Activated CD4-positive, alpha-beta T cell treated with anti-CD3 and anti-CD28 coated beads, Interleukin-10, Interleukin-2, amounts not matched to agents 100 ng/mL and 50 ng/mL, durations not matched to agents 16 hours and 8 hours (primary cell): ENCODE measurements around the gene ZIC1.

Source experiments
- DNase-seq: peaks from one replicate; pipeline ENCODE4 v3.0.0-alpha.2; 2020

ZIC1 gene

DNA sequence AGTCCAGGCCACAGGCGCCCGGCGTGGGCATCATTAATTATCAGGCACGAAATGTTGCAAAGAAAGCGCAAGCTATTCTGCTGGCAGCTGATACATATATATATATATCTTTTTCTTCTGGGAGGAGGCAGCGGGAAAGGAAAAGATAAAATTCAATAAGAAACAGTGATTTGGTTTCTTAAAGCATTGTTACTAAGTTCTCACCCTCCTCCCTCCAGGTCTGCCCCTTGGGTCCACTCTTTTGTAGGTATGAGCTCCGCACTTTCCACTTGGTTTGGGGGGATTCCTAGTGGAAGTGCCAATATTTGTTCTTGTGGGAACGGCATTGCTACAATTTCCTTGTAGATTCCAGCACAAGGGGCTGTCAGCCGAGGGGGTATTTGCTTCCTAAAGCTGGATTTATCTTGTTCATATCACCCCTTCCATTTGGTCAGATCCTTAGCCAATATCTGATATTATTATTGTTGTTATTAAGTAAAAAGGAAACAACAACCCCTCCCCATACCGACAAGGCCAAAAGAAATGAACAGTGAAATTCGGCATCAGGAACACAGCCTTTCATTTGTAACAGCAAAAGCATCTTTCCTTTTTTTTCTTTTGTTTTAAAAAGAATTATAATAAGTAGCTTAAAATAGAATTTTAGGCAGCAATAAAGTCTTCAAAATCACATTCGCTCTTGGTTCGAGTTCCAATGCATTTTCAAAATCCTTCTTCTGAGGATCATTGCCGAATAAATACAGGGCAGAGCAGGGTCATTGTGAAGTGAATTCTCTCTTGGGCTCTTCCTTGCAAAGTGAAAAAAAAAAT, 15.6 kb downstream of the ZIC1 start:
- DNase-seq: no peak

DNA sequence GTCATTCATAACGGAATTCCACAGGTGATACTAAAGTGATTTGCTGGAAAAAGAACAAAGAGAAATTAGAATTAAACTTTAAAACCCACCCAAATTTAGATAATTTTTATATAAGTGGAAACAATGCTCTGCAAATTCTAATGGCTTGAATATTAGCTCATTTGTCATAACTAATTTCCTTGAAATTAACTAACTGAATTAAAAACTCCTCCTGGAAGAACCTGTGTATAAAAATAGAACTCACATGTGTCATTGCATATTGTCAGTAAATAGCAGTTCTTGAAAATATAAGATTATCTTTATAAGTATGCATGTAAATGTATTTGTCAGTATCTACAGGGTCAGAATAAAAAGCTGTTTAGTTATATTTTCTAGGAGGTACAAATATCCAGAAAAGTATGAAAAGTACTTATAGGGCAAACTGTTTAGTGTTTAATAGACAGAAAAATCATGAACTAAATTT, 16.3 kb downstream of the ZIC1 start:
- no peak for DNase-seq

- no peak for DNase-seq
These were observed 17.8 kb downstream of the ZIC1 start for GRCh38 chr3:147426931-147427330.

GRCh38 chr3:147427746-147428145, 18.6 kb downstream of the ZIC1 start:
- no peak for DNase-seq

DNA sequence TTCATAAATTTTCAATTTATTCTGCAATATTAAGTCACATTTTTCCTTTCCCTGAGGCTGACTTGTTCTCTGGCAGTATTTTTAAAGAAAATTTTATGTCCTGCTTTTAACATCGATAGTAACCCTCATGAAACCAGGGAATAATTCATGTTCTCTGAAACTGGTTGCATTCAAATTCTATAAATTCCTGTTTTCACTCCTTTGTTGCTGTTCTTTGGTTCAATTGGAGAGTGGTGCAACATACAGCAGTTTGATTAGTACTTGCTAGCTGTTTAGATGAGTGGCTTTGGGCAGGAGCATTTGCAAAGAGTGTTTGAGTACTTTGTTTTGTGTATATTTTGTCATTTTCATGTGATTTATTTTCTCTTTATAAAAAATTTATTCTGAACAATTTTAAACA, 19.2 kb downstream of the ZIC1 start:
- DNase-seq: no peak

DNA sequence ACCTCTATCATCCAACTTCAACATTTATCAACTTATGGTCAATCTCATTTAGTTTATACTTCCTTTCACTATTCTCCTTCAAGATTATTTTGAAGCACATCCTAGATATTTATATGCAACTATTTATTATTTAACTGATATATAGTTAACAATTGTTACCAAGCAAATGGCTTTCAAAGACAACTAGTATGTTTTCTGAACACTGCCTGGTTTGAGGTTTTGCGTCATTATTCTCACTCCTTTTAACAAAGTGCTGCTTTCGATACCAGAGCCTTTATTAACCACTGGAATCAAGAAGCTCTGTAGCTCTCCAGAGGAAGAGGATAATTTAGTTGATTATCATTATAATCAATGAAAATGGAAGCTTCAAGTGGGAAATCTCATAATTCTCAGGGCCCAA, 19.6 kb downstream of the ZIC1 start:
- DNase-seq: no peak

- no peak for DNase-seq
These were observed 22.6 kb downstream of the ZIC1 start for GRCh38 chr3:147431751-147432150.

GRCh38 chr3:147447224-147447623, 38.1 kb downstream of the ZIC1 start:
- DNase-seq: no peak

DNA sequence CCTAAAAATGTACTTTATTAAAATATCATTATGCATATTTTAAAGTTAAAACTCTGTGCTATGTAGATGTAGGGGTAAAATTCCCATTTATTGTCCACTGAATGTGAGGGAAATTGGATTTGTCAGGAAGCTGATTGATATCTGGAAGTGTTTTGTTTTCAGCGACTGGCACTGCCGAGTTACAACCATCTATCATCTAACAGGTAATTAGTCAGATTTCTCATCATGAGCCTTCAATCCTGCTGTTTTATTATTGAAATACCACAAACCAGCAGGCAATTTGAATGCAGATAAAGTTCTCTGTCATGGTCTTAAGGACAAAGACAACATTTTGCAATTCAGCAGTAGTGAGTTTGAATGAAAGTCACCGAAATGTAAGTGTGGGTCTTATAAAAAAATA, 40.5 kb downstream of the ZIC1 start:
- DNase-seq: no peak

GRCh38 chr3:147458995-147459704, 50.0 kb downstream of the ZIC1 start:
- DNase-seq: no peak

DNA sequence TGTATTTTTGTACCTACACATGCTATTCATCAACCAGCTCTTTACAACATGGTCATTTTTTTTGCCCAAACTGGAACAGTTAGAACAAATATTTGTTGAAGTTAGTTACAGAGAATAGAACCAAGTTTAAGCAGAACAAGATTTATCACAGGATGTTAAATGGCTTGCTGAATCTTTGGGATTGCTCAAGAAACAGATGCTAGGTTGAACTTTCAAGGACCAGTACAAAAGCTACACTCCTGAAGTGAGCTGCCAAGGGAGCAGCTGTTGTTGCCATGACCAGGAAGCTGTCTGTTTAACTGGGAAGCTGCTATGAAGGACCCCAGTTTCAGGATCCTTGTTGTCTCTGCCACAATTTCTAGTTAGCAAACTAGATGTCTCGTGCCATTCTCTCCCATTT, 53.7 kb downstream of the ZIC1 start:
- no peak for DNase-seq
